PC-3 (cell line): ENCODE measurements around the gene SPON2. TPM values are rescaled to one million over a fixed set of nuclear protein-coding genes. Genes with fewer than 3 reads are reported as not detected.

ENCODE experiments used
- ATAC-seq: fragments of 200-7000 bp; cut with Tn5 transposase; 2 replicates; pipeline ENCODE4 v1.9.1; 2020; ENCODE audit warnings: mild to moderate bottlenecking, moderate library complexity
- BruUV-seq: library from RNA; stranded (reverse); fragments of 400-500 nt; replicated peaks from 2 replicates; lab custom pipeline; 2021; lab: Mats Ljungman, UMichigan
- CTCF ChIA-PET: fragments of 300-600 bp; sonication (Branson Sonifier 250); formaldehyde crosslinking; loops from one replicate; lab custom pipeline; 2022; ENCODE audit warnings: antibody characterized with exemption; lab: Charles Lee
- POLR2A ChIA-PET: fragments of 300-600 bp; sonication (Branson Sonifier 250); formaldehyde crosslinking; loops from one replicate; lab custom pipeline; 2022; ENCODE audit warnings: antibody characterized with exemption; ENCODE audit not compliant: unreplicated experiment; lab: Charles Lee
- DNase-seq: peaks from one replicate; pipeline ENCODE4 v3.0.0-alpha.2; 2015
- H2AFZ ChIP-seq: fragments of 300-600 bp; sonication (generic); 2 replicates; pipeline ENCODE4 v1.6.0; 2016; ENCODE audit warnings: antibody characterized with exemption, low read length
- H3F3A ChIP-seq: fragments of 300-600 bp; sonication (generic); one replicate; pipeline ENCODE4 v1.6.0; 2017; ENCODE audit warnings: antibody characterized with exemption, low read length, control low read depth, mild to moderate bottlenecking; ENCODE audit not compliant: unreplicated experiment
- H3K27ac ChIP-seq: fragments of 300-600 bp; sonication (generic); 2 replicates; pipeline ENCODE4 v1.5.1; 2016; ENCODE audit warnings: mild to moderate bottlenecking, low read length
- H3K27me3 ChIP-seq: fragments of 300-600 bp; sonication (generic); 2 replicates; pipeline ENCODE4 v1.6.1; 2016; ENCODE audit warnings: low read length, mixed read lengths
- H3K36me3 ChIP-seq: fragments of 300-600 bp; sonication (generic); 2 replicates; pipeline ENCODE4 v1.6.1; 2016; ENCODE audit warnings: low read depth, mixed run types, low read length, mixed read lengths
- H3K4me1 ChIP-seq: fragments of 300-600 bp; sonication (generic); 2 replicates; pipeline ENCODE4 v1.5.1; 2016; ENCODE audit warnings: low read length; ENCODE audit not compliant: insufficient read depth
- H3K4me2 ChIP-seq: fragments of 300-600 bp; sonication (generic); 2 replicates; pipeline ENCODE4 v1.6.0; 2016; ENCODE audit warnings: low read length
- H3K4me3 ChIP-seq: fragments of 300-600 bp; sonication (generic); 2 replicates; pipeline ENCODE4 v1.5.1; 2016; ENCODE audit warnings: mild to moderate bottlenecking, low read length, mixed read lengths
- H3K79me2 ChIP-seq: fragments of 300-600 bp; sonication (generic); 2 replicates; pipeline ENCODE4 v1.6.1; 2017; ENCODE audit warnings: low read length, mixed read lengths
- H3K9ac ChIP-seq: fragments of 300-600 bp; sonication (generic); 2 replicates; pipeline ENCODE4 v1.6.0; 2016; ENCODE audit warnings: mild to moderate bottlenecking, low read length
- H3K9me2 ChIP-seq: fragments of 300-600 bp; sonication (generic); replicated peaks from 2 replicates; pipeline ENCODE4 v1.6.1; 2016; ENCODE audit warnings: mixed run types, low read length, mixed read lengths
- H3K9me3 ChIP-seq: fragments of 300-600 bp; sonication (generic); 2 replicates; pipeline ENCODE4 v1.6.1; 2016; ENCODE audit warnings: low read length, mixed read lengths
- H4K20me1 ChIP-seq: fragments of 300-600 bp; sonication (generic); 2 replicates; pipeline ENCODE4 v1.6.1; 2016; ENCODE audit warnings: low read length, mixed read lengths
- CTCF ChIP-seq: fragments of 300-600 bp; sonication (generic); conservative IDR thresholded peaks from 2 replicates; pipeline ENCODE4 v1.5.1; 2017; ENCODE audit warnings: antibody characterized with exemption, low read depth, mild to moderate bottlenecking, low read length
- EZH2 ChIP-seq: fragments of 300-600 bp; sonication (generic); IDR thresholded peaks from one replicate; pipeline ENCODE4 v1.6.1; 2017; ENCODE audit warnings: antibody characterized with exemption, mild to moderate bottlenecking, low read length; ENCODE audit not compliant: unreplicated experiment
- EZH2phosphoT487 ChIP-seq: fragments of 300-600 bp; sonication (generic); IDR thresholded peaks from 2 replicates; pipeline ENCODE4 v1.6.1; 2018; ENCODE audit warnings: mild to moderate bottlenecking, antibody characterized with exemption, low read length, borderline replicate concordance
- intact Hi-C: fragments of 100-400 bp; cut with micrococcal nuclease; formaldehyde crosslinking; loops from 2 replicates; pipeline ENCODE4 v1.9.0; 2023
- total RNA-seq: library from RNA; depleted of rRNA; stranded (reverse); fragments of >200 nt; gene quantifications from 2 replicates; pipeline ENCODE4 v1.2.3, GENCODE V29; 2014

SPON2 gene
- total RNA-seq, 1 experiment from 2014 or later = 0.80 TPM

- intact Hi-C loops = no loop called here
- ATAC-seq (no peak), DNase-seq (no peak)
- ChIA-PET CTCF (no interaction called here), POLR2A (interaction anchor here (0.6 kb wide), 1 partner anchor 60 kb away, joined by 3 read pairs; no protein-coding TSS in a partner anchor)
- Histone ChIP-seq H2AFZ (no peak overlapping the region), H3K27ac (no peak overlapping the region), H3K9me3 (no peaks in the 10 kb centered on the region), H3K9ac (no peak overlapping the region), H3K79me2 (no peaks in the 10 kb centered on the region), H4K20me1 (no peaks in the 10 kb centered on the region), H3K4me2 (no peak overlapping the region), H3K36me3 (no peaks in the 10 kb centered on the region), H3F3A (no peaks in the 10 kb centered on the region), H3K4me1 (peaks cover 14% of the 10 kb centered on the region), H3K27me3 (peaks cover 5% of the 10 kb centered on the region), H3K4me3 (no peak overlapping the region), H3K9me2 (no peaks in the 10 kb centered on the region)
- TF ChIP-seq CTCF (no peak), EZH2phosphoT487 (no peak)
- BruUV-seq = no TSS peak
Measured at GRCh38 chr4:1153567-1154090, 18.8 kb downstream of the SPON2 start.

- POLR2A ChIA-PET = interaction anchor here (0.6 kb wide), 1 partner anchor 14 kb away, joined by 4 read pairs; no protein-coding TSS in a partner anchor
- CTCF ChIA-PET = no interaction called here
- H3K27me3 ChIP-seq = peaks cover 5% of the 10 kb centered on the region; the same call in 1 of the 2 replicates
Measured at GRCh38 chr4:1152290-1152689, 20.1 kb downstream of the SPON2 start.

More at GRCh38 chr4:1152290-1152689, 20.1 kb downstream of the SPON2 start:
- Histone ChIP-seq H3K36me3 (no peaks in the 10 kb centered on the region), H2AFZ (peak overlapping the region; percentile 42; the same call in 1 of the 2 replicates), H3K27ac (peak overlapping the region; percentile 16; the same call in 1 of the 2 replicates), H3K79me2 (no peaks in the 10 kb centered on the region), H3K4me1 (peaks cover 14% of the 10 kb centered on the region), H3K9me3 (no peaks in the 10 kb centered on the region), H4K20me1 (no peaks in the 10 kb centered on the region), H3K9ac (no peak overlapping the region), H3K4me2 (peak overlapping the region; percentile 59), H3F3A (no peaks in the 10 kb centered on the region), H3K4me3 (no peak overlapping the region), H3K9me2 (no peaks in the 10 kb centered on the region)
- no TSS peak for BruUV-seq
- ATAC-seq = peak; percentile 87
- peak; percentile 56 for DNase-seq
- intact Hi-C loops = no loop called here
- TF ChIP-seq EZH2phosphoT487 (no peak), CTCF (no peak), EZH2 (no peak)
